GM19452 (cell line): ENCODE results near the gene LRCH3.
"Not testable (repeated sequence)": the region's sequence is repeated elsewhere in the genome, so short reads cannot be mapped to it uniquely, and the experiment has no call there.

Experiments
- ATAC-seq: cut with Tn5 transposase; IDR thresholded peaks from one replicate; pipeline ENCODE4 v1.9.1; 2021; ENCODE audit not compliant: unreplicated experiment

The LRCH3 gene

DNA sequence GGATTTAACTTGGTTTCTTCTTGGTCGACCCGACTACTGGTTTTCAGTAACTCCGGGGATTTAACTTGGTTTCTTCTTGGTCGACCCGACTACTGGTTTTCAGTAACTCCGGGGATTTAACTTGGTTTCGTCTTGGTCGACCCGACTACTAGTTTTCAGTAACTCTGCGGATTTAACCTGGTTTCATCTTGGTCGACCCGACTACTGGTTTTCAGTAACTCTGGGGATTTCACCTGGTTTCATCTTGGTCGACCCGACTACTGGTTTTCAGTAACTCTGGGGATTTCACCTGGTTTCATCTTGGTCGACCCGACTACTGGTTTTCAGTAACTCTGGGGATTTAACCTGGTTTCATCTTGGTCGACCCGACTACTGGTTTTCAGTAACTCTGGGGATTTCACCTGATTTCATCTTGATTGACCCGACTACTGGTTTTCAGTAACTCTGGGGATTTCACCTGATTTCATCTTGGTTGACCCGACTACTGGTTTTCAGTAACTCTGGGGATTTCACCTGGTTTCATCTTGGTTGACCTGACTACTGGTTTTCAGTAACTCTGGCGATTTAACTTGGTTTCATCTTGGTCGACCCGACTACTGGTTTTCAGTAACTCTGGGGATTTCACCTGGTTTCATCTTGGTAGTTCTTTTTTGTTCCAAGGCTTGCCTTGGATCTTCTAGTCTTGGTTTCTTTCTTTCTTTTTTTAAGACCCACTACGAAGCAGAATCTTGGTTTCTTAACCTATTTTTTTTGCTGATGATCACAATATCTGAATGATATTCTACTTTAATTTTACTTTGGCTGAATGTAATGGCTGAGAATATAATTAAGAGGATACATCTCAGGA lies 130.6 kb downstream of the LRCH3 start:
- ATAC-seq, result not testable (repeated sequence)

GRCh38 chr3:197926418-197926817 lies 135.4 kb downstream of the LRCH3 start:
- no peak for ATAC-seq

DNA sequence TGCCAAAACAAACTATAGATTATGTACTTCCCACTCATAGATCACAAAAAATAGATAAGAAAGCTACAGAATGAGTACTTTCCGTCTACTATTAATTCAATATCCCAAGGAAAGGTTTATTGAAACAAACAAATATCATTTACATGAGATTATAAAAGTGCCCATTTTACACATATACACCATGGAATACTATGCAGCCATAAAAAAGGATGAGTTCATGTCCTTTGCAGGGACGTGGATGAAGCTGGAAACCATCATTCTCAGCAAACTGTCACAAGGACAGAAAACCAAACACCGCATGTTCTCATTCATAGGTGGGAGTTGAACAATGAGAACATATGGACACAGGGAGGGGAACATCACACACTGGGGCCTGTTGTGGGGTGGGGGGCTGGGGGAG lies 136.5 kb downstream of the LRCH3 start:
- not testable (repeated sequence) for ATAC-seq

GRCh38 chr3:197936819-197937384 lies 145.8 kb downstream of the LRCH3 start:
- no peak for ATAC-seq
